Tibial artery (tissue), 4 donors: ENCODE data around the gene THRB.
A peak's percentile ranks its signal among the peaks of the same experiment; 100 is the strongest.

Experiments
- DNase-seq, 2 donors: peaks; one replicate each; pipeline ENCODE4 v3.0.0-alpha.2; 2019
- H3K27ac ChIP-seq, 2 donors: fragments of 200-600 bp; sonication (generic) in 1 of 2; 1 replicate in 1 of 2; 2 replicates in 1 of 2; pipeline ENCODE4 v1.5.1; 2018 to 2019; ENCODE audit warnings: mild to moderate bottlenecking in 1 of 2
- H3K27me3 ChIP-seq, 2 donors: fragments of 200-600 bp; sonication (generic) in 1 of 2; one replicate each; pipeline versions ENCODE4 v1.5.1 to v1.6.0; 2016 to 2019
- H3K36me3 ChIP-seq, 3 donors: fragments of 200-600 bp; sonication (generic) in 2 of 3; one replicate each; pipeline ENCODE4 v1.5.1; 2016 to 2019; ENCODE audit warnings: mild to moderate bottlenecking in 2 of 3
- H3K4me1 ChIP-seq, 4 donors: fragments of 200-600 bp; sonication (generic) in 2 of 4; 1 replicate in 3 of 4; 2 replicates in 1 of 4; pipeline ENCODE4 v1.5.1; 2016 to 2019
- H3K4me3 ChIP-seq, 2 donors: fragments of 200-600 bp; sonication (generic) in 1 of 2; 1 replicate in 1 of 2; 2 replicates in 1 of 2; pipeline ENCODE4 v1.5.1; 2018 to 2019; ENCODE audit warnings: mild to moderate bottlenecking in 2 of 2
- H3K9me3 ChIP-seq, 3 donors: fragments of 200-600 bp; sonication (generic) in 1 of 3; one replicate each; pipeline ENCODE4 v1.5.1; 2016 to 2019
- intact Hi-C: fragments of 100-400 bp; cut with DNase I; formaldehyde crosslinking; loops from one replicate; pipeline ENCODE4 v1.15.0; 2023; ENCODE audit warnings: low total_unique reads
- TF ChIP-seq, protein P1 (sequence below), 2 experiments: fragments of 200-600 bp in 1 of 2; fragments of 450-650 bp in 1 of 2; IDR thresholded peaks; one replicate each; pipeline ENCODE4 v1.5.1; 2017 to 2019; ENCODE audit warnings: antibody characterized with exemption in 2 of 2, mild to moderate bottlenecking in 1 of 2, moderate library complexity in 1 of 2

Gene THRB

DNA sequence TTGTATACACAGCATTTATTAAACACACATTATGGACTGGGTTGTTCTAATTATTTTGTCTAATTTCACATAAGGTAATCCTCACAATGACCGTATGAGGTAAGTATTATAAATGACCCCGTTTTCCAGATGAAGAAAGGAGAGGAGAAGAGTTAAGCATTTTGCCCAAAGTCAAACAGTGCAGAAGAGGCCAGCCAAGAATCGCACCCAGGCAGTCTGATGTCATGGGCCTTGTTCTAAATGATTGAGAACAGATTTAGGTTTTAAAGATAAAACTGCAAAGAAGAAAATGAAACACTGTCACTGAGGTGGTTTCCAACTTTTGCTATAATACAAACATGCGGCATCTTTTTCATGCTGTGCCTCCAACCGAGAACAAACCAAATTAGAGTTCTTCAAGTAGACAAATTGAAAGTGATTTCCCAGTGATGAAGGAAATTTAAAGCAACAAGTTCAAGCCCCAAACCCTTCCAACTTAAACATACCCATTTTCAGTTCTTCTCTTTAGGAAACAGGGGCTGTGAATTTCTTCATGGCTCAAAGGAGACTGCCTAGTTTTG lies 155.3 kb downstream of the THRB start:
- H3K27ac ChIP-seq = peak overlapping the region in 1 of 2 donors; percentile 2
- peaks cover 0 to 9% (median 0%) of the 10 kb centered on the region in 3 donors for H3K36me3 ChIP-seq
- no peak for DNase-seq
- H3K4me3 ChIP-seq = no peak overlapping the region
- H3K27me3 ChIP-seq = no peaks in the 10 kb centered on the region
- peaks cover 0 to 79% (median 31%) of the 10 kb centered on the region in 4 donors for H3K4me1 ChIP-seq
- intact Hi-C loops = no loop called here
- no peaks in the 10 kb centered on the region for H3K9me3 ChIP-seq
- TF ChIP-seq, protein P1, sequence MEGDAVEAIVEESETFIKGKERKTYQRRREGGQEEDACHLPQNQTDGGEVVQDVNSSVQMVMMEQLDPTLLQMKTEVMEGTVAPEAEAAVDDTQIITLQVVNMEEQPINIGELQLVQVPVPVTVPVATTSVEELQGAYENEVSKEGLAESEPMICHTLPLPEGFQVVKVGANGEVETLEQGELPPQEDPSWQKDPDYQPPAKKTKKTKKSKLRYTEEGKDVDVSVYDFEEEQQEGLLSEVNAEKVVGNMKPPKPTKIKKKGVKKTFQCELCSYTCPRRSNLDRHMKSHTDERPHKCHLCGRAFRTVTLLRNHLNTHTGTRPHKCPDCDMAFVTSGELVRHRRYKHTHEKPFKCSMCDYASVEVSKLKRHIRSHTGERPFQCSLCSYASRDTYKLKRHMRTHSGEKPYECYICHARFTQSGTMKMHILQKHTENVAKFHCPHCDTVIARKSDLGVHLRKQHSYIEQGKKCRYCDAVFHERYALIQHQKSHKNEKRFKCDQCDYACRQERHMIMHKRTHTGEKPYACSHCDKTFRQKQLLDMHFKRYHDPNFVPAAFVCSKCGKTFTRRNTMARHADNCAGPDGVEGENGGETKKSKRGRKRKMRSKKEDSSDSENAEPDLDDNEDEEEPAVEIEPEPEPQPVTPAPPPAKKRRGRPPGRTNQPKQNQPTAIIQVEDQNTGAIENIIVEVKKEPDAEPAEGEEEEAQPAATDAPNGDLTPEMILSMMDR (IDR thresholded peaks at IDR 0.05) = no peak

DNA sequence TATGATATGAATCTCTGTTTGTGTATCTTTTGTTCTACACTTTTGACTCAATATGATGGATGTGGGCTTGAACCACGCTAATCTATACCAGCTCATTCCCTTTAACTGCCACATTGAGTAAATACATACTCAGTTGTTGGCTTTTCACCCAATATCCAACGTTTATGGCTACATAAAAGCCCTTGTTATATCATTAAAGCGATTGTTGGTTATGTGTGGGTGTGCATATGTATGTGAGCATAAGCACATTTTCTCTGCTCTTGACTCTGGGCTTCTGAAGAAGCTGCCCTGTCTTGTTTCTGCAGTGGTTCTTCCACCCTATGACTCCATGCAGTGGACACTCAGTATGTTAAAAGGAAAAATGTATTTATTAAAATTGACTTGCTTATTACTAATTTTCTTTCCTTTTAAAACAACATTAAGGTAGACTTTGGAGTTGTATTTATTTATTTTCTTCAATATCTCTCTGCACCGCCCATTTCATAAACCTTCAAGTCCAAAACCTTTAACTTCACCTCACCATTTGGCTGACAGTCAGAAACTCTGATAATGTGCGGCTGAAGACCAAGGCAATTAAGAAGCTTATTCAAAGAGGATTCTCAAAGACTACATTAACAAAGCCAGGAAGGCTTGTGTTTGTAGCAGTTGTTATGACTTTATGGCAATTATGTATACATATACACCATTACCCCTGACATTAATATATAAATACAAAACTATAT lies 156.1 kb downstream of the THRB start:
- intact Hi-C loops = no loop called here
- H3K4me3 ChIP-seq = no peak overlapping the region
- H3K27me3 ChIP-seq = no peaks in the 10 kb centered on the region
- H3K27ac ChIP-seq = no peak overlapping the region
- TF ChIP-seq, protein P1 (IDR thresholded peaks at IDR 0.05) = no peak
- DNase-seq = no peak
- no peaks in the 10 kb centered on the region for H3K9me3 ChIP-seq
- peaks cover 0 to 9% (median 0%) of the 10 kb centered on the region in 3 donors for H3K36me3 ChIP-seq
- peaks cover 0 to 78% (median 31%) of the 10 kb centered on the region in 4 donors for H3K4me1 ChIP-seq

GRCh38 chr3:24336101-24336500 lies 158.5 kb downstream of the THRB start:
- no peaks in the 10 kb centered on the region for H3K9me3 ChIP-seq
- no peaks in the 10 kb centered on the region for H3K27me3 ChIP-seq
- H3K36me3 ChIP-seq = peaks cover 6 to 18% (median 9%) of the 10 kb centered on the region in 3 donors
- intact Hi-C loops = loop anchor here (2.0 kb wide), 1 partner anchor 35 kb away; no protein-coding TSS in a partner anchor
- peak overlapping the region in 1 of 2 donors; percentile 14 for H3K27ac ChIP-seq
- TF ChIP-seq, protein P1 (IDR thresholded peaks at IDR 0.05) = no peak
- DNase-seq = no peak
- no peak overlapping the region for H3K4me3 ChIP-seq
- H3K4me1 ChIP-seq = peaks cover 0 to 59% (median 24%) of the 10 kb centered on the region in 4 donors

DNA sequence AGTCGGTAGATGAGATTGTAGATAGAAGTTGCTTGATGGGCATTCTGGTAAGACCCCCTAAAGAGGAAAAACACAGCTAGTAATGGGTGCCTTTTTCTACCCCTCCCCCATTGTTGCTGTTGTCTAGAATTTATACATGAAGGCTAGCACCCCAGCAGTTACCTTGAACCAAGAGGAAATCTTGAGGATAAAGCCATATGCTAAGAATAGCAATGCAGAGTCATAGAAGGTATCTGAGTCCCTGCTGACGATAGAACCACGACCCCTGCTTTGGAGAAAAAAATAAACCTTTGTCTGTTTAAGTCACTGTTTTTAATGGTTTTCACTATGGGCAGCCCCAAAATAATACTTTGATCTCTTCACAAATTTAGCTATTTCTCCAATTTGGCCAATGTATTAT lies 162.6 kb downstream of the THRB start:
- intact Hi-C loops = no loop called here
- no peaks in the 10 kb centered on the region for H3K9me3 ChIP-seq
- peaks cover 13 to 18% (median 17%) of the 10 kb centered on the region in 3 donors for H3K36me3 ChIP-seq
- H3K4me3 ChIP-seq = no peak overlapping the region
- no peak overlapping the region for H3K27ac ChIP-seq
- H3K4me1 ChIP-seq = peaks cover 0 to 24% (median 7%) of the 10 kb centered on the region in 4 donors
- no peaks in the 10 kb centered on the region for H3K27me3 ChIP-seq
- DNase-seq = no peak
- TF ChIP-seq, protein P1 (IDR thresholded peaks at IDR 0.05) = no peak

DNA sequence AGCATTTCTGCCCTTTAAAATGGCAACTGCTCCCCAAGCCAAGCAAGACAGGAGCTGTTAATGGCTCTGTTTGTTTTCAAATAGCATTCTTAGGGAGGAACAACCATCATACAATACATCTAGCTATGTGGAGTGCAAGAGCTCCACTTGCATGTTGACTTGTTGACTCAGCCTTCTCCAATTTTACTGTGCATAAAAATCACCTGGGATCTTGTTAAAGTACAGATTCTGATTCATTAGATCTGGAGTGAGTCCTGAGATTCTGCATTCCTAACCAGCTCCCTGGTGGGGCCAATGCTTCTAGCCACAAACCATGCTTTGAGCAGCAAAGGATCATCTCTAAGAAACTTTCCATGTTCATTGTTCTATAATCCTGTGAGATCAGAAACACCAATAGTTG lies 171.4 kb downstream of the THRB start:
- H3K27me3 ChIP-seq = no peaks in the 10 kb centered on the region

More for the DNA sequence above, 171.4 kb downstream of the THRB start:
- Histone ChIP-seq H3K36me3 (no peaks in the 10 kb centered on the region), H3K4me1 (no peaks in the 10 kb centered on the region), H3K4me3 (no peak overlapping the region), H3K9me3 (no peaks in the 10 kb centered on the region), H3K27ac (no peak overlapping the region)
- intact Hi-C loops = no loop called here
- TF ChIP-seq, protein P1 (IDR thresholded peaks at IDR 0.05) = no peak
- no peak for DNase-seq
